ENCODE data around the gene FAM222A.

Gene FAM222A

GRCh38 chr12:109695416-109695815, 18.2 kb upstream of the FAM222A start:
- DNase-seq (ENCODE audit: extremely low read depth, low read depth) = no peak
- no peak for TF ChIP-seq CTCF (IDR thresholded peaks at IDR 0.05; ENCODE audit: low read depth, low read length)

GRCh38 chr12:109695961-109696461, 17.6 kb upstream of the FAM222A start:
- no peak for TF ChIP-seq CTCF (IDR thresholded peaks at IDR 0.05; ENCODE audit: low read depth, low read length)
- no peak for DNase-seq (ENCODE audit: extremely low read depth, low read depth)

- no peak for DNase-seq (ENCODE audit: extremely low read depth, low read depth)
- TF ChIP-seq CTCF (IDR thresholded peaks at IDR 0.05; ENCODE audit: low read depth, low read length) = no peak
Measured at GRCh38 chr12:109696485-109697269, 16.9 kb upstream of the FAM222A start.

- no peak for DNase-seq (ENCODE audit: extremely low read depth, low read depth)
Measured at GRCh38 chr12:109697270-109697553, 16.4 kb upstream of the FAM222A start.

GRCh38 chr12:109697877-109698468, 15.7 kb upstream of the FAM222A start:
- DNase-seq (ENCODE audit: extremely low read depth, low read depth) = no peak
- no peak for TF ChIP-seq CTCF (IDR thresholded peaks at IDR 0.05; ENCODE audit: low read depth, low read length)

More at GRCh38 chr12:109697270-109697553, 16.4 kb upstream of the FAM222A start:
- TF ChIP-seq CTCF (IDR thresholded peaks at IDR 0.05; ENCODE audit: low read depth, low read length) = no peak

GRCh38 chr12:109698820-109699219, 14.8 kb upstream of the FAM222A start:
- DNase-seq (ENCODE audit: extremely low read depth, low read depth) = no peak
- TF ChIP-seq CTCF (IDR thresholded peaks at IDR 0.05; ENCODE audit: low read depth, low read length) = no peak

- DNase-seq (ENCODE audit: extremely low read depth, low read depth) = no peak
- no peak for TF ChIP-seq CTCF (IDR thresholded peaks at IDR 0.05; ENCODE audit: low read depth, low read length)
Measured at GRCh38 chr12:109701064-109701463, 12.6 kb upstream of the FAM222A start.
